GM15510 (cell line): Measurements from ENCODE around the gene INTS6L.

Experiments
- POLR2A ChIP-seq: IDR thresholded peaks from 3 replicates; pipeline ENCODE4 v1.6.1; 2011; ENCODE audit warnings: borderline replicate concordance; ENCODE audit not compliant: insufficient read length; ENCODE audit errors: extremely low read depth

Gene INTS6L, protein sequence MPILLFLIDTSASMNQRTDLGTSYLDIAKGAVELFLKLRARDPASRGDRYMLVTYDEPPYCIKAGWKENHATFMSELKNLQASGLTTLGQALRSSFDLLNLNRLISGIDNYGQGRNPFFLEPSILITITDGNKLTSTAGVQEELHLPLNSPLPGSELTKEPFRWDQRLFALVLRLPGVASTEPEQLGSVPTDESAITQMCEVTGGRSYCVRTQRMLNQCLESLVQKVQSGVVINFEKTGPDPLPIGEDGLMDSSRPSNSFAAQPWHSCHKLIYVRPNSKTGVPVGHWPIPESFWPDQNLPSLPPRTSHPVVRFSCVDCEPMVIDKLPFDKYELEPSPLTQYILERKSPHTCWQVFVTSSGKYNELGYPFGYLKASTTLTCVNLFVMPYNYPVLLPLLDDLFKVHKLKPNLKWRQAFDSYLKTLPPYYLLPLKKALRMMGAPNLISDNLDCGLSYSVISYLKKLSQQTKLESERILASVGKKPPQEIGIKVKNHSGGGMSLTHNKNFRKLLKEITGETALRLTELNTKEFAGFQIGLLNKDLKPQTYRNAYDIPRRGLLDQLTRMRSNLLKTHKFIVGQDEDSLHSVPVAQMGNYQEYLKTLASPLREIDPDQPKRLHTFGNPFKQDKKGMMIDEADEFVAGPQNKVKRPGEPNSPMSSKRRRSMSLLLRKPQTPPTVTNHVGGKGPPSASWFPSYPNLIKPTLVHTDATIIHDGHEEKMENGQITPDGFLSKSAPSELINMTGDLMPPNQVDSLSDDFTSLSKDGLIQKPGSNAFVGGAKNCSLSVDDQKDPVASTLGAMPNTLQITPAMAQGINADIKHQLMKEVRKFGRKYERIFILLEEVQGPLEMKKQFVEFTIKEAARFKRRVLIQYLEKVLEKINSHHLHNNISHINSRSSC

DNA sequence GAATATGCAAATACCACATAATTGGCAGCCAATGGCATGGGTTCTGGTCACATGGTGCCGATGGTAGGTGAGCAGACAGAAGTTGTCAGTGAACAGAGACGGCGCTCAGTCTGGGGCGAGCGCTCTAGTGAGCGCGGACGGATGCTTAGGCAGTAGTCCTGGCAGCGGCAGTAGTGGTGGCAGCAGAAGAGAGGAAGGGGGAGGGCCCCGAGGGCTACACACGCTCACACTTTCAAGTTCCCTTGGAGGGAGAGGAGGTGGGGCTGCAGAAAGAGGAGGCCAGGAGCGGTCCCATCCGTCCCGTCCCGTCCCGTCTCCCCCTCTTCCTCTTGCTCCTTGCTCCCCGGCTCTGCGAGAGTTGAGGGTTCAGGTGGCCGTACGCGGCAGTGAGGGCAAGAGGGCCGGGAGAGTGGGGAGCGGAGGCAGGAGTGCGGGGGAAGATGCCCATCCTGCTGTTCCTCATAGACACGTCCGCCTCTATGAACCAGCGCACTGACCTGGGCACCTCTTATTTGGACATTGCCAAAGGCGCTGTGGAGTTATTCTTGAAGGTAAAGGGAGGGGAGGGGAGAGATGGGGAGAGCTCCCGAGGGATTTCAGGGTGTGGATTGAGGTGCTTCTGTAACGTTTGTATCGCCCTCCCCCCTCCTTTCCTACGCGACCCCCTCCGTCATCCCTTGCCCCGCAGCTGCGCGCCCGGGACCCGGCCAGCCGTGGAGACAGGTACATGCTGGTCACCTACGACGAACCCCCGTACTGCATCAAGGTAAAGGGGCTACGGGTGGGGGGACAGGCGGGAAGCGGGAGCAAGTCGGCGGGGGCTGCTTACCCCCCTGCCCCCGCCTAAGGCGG is at the start of gene INTS6L:
INTS6L (plus strand) TSS at position 108 of the 852 bp plus-strand sequence; CDS start at position 441, 333 bp downstream.
- peak; percentile 99 for TF ChIP-seq POLR2A

DNA sequence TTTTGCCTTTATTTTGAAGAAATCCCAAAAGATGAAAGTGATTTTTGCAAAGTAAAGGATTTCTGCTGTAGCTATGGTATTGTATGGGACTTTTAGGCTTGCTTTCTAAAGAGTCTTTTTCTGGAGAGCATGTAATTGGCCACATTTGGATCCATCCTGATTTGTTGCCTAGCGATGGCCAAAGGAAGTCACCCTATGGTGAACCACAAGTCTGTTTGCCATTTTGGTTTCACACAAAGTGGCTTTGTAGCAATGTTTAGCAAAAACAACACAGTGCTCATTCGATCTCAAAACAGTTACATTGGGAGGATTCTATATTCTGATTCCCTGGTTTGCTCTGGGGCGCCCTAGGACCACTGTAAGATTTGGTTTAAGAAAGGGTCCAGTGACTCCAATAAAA is 44.1 kb upstream of the INTS6L start:
- TF ChIP-seq POLR2A, result no peak

DNA sequence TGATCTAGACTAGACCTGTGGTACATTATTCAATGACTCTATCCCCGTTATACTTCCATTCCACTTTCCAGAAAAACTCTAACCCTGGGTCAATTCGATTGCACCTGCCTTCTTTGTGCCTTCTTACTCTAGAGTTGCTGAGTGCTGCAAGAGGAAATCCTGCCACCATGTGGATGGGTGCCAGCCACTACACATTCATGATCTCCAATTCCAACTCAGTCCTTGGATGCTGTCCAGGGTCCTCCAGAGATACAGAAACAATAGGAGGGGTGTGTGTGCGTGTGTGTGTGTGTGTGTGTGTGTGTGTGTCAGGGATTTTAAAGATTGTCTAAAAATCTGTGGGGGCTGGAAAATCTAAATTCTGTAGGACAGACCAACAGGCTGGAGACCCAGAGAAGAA is 42.9 kb upstream of the INTS6L start:
- TF ChIP-seq POLR2A, result no peak

DNA sequence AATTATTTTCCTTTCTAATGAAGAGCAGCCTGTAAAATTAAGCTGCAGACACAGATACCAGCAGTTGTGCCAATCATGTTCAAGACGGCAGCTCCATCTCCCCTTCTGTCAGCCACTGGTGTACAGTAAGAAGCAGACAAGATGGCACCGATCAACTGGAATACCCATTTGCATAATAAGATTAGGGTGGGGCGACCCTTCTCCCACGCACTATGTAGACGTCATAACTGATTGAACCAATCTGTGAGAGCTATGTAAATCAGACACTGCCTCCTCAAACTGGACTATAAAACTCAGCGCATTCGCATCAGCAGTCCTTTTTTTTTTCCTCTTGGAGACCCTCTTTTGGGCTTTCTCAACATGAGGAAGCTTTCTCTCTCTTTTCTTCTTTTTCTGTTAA is 40.4 kb upstream of the INTS6L start:
- no peak for TF ChIP-seq POLR2A

DNA sequence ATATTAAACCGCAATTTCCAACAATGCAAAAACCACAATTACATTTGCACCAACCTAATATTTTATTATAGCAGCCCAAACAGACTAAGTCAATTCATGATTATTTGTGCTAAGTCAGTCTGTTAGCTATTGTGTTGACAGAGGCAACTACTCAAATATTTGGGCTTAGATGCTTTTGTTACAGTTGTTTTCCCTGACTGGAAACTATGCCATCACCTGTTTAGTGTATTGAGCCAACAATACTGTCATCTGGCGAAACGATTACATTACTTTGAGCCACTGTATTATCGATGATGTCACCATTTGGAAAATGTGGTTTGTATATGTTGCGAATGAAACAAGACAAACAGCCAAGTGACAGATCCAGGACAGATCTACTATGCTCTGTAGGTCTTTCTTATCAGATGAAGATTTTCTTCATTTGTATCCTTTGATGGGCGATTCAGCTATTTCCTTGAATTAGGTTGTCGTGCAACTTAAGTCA is 38.7 kb upstream of the INTS6L start:
- no peak for TF ChIP-seq POLR2A

DNA sequence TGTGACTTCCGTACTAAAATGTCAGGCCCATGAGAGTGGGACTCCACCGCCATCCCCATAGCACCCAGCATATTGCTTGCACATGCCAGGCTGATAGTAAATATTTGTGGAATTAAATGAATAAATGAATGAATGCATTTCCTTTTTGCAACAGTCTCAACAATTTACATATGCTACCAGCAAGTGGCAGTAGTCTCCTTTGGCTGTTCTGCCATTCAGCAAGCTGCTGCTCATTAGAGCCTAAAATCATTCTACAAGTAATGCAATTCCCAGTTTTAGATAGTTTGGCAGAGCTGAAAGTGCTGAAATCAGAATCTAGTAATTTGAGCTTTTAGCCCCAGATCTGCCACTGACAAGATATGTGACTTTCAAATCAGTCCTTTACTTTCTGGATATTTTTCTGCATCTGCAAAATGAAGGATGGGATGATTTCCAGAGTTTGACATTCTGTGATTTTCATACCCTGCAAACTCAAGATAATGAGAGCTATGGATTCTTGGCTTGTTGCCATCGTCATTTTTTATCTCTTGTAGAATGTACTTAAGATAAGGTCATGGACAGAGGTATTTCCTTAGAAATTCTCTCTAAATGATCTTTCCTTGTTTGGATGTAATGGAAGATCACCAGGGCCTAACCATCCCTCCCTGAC is 35.7 kb upstream of the INTS6L start:
- no peak for TF ChIP-seq POLR2A

DNA sequence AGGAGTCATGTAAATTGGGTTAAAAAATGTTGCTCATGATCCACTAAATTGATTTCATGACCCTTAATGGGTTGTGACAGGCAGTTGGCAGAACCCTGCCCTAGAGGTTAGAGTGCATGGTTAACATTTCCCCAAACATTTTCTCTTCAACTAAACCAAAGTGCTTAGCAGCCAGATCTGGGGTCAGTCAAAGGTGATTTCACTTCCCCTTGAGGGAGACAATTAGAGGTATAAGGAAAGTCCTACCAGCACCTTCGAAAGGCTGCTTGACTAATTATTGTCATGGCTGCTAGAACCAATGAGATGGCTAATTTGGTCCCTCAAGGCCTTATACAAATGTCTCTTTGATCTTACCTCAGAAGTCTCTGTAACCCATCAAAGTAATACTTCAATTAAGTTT is 30.9 kb upstream of the INTS6L start:
- no peak for TF ChIP-seq POLR2A

DNA sequence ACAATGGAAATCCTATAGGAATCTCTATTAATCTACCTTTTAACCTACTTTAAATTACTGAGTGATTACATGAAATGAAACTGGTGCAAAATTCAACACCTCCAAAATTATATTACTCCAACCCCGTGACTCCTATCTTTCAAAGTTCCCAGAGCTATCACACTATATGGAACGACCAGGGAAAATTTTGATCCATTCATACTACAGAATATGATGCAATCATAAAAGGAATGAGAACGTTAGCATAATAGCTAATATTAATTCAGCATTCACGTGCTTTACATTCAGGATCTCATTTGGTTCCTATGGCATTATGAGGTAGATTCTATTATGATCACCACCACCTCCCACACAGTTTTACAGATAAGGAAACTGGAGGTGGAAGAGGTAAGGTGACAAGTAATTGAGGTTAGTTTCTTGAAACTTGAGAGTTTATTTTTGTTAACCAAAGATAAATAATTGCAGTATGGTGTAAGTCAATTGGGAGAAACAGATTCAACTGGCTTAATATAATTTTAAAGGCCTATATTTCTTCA is 29.4 kb upstream of the INTS6L start:
- TF ChIP-seq POLR2A, result no peak

DNA sequence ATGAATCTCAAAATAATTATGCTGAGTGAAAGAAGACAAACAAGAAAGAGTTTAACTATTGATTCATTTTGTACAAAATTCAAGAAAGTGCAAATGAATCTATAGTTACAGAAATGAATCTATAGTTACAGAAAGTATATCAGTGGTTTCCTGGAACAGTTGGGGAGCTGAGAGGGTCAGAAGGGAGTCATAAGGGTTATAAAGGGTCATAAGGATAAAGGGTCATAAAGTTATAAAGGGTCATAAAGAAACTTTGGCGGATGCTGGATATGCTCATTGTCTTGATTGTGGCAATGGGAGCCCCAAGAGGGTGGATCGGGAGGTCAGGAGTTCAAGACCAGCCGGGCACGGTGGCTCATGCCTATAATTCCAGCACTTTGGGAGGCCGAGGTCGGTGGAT is 26.0 kb upstream of the INTS6L start:
- TF ChIP-seq POLR2A, result no peak

DNA sequence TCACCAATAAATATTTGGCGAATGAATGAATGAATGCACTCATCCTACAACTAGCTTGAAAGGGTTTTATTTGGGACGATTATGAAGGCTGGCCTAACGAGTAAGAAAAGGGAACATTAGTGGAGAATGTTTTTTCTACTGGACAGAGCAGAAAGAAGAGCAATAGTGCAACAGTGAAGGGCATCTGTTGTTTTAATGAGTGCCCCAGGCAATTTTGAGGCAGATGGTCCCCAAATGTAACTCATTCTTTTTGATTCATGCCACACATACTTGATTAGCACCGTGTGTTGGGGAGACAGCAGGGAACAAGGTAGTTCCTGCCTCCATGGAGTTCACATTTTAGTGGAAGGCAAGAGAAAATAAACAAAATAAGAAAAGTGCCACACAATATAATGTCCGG is 22.7 kb upstream of the INTS6L start:
- TF ChIP-seq POLR2A, result no peak

DNA sequence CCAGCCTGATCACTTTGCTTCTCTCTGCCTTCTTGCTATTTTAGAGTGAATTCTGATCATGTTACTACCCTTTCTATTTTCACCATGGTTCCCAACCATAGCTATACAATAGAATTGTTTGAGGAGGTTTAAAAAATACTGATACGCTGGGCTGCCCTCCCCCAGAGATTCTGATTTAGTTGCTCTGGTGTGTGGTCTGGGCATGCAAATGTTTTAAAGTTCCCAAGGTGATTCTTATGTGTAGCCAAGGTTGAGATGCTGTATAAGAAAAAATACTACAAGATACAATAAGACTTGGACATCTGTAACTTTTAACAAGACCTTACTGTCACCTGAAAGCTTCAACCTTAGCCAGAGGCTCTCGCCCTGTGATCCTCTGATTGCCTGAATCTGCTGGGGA is 22.2 kb upstream of the INTS6L start:
- TF ChIP-seq POLR2A, result no peak

DNA sequence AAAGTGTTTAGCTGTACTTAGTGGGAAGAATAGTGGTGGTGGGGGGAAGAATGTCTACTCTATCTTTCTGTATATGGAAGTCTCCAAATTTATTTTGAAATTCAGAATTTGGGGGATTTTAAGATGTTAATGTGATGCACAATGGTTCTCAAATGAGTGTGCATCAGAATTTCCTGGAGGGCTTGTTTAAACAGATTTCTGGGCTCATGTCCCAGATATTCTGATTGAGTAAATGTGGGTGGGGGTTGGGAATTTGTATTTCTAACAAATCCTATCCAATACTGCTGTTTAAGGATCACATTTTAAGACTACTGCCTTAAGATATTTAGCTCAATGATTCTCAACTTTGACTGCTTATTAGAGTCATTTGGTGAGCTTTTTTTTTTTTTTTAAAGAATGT is 15.1 kb upstream of the INTS6L start:
- TF ChIP-seq POLR2A, result no peak

DNA sequence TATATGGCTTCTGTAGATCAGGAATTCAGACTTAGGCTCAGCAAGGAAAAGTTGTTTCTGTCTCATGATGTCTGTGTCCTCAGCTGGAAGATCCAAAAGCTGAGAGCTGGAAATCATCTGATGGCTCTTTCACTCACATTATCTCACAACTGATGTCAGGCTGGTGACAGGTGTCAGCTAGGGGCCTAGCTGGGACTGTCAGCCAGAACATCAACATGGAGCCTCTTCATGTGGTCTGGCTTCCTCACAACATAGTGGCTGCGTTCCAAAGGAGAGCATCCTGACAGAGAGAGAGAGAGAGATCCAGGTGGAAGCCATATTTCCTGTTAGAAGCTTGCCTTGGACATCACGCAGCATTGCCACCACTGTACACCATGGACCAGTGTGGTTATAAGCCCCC is 10.6 kb upstream of the INTS6L start:
- no peak for TF ChIP-seq POLR2A
